Calu3 (cell line): ENCODE measurements around the gene ABAT. TPM values are rescaled to one million over a fixed set of nuclear protein-coding genes. Genes with fewer than 3 reads are reported as not detected.

Experiments
- BruUV-seq: library from RNA; stranded (reverse); fragments of 400-500 nt; replicated peaks from 2 replicates; lab custom pipeline; 2021; lab: Mats Ljungman, UMichigan
- CTCF ChIA-PET: fragments of 300-600 bp; sonication (Branson Sonifier 250); formaldehyde crosslinking; loops from one replicate; lab custom pipeline; 2022; ENCODE audit warnings: antibody characterized with exemption; lab: Charles Lee
- DNase-seq: peaks from one replicate; pipeline ENCODE4 v3.0.0; 2022
- H3K27ac Mint-ChIP-seq: one replicate; pipeline ENCODE4 v1.8.0; 2022; ENCODE audit warnings: mixed read lengths; ENCODE audit not compliant: unreplicated experiment
- H3K27me3 Mint-ChIP-seq: one replicate; pipeline ENCODE4 v1.8.0; 2022; ENCODE audit warnings: mixed read lengths; ENCODE audit not compliant: unreplicated experiment
- H3K36me3 Mint-ChIP-seq: one replicate; pipeline ENCODE4 v1.8.0; 2022; ENCODE audit warnings: mild to moderate bottlenecking, moderate library complexity, mixed read lengths; ENCODE audit not compliant: insufficient read depth, unreplicated experiment
- H3K4me1 Mint-ChIP-seq: one replicate; pipeline ENCODE4 v1.8.0; 2022; ENCODE audit warnings: mild to moderate bottlenecking, low read depth, mixed read lengths; ENCODE audit not compliant: unreplicated experiment
- H3K4me3 Mint-ChIP-seq: one replicate; pipeline ENCODE4 v1.8.0; 2022; ENCODE audit warnings: mild to moderate bottlenecking, low read depth, moderate library complexity, mixed read lengths; ENCODE audit not compliant: unreplicated experiment
- H3K9me3 Mint-ChIP-seq: one replicate; pipeline ENCODE4 v1.8.0; 2022; ENCODE audit warnings: low read depth, mixed read lengths; ENCODE audit not compliant: unreplicated experiment
- intact Hi-C: fragments of 100-400 bp; cut with micrococcal nuclease; formaldehyde crosslinking; loops from one replicate; pipeline ENCODE4 v1.10.0; 2022; ENCODE audit not compliant: unreplicated experiment
- total RNA-seq: library from RNA; stranded (reverse); gene quantifications from 2 replicates; pipeline ENCODE4 v1.2.3, GENCODE V29; 2022
- TF ChIP-seq, protein P1 (sequence below): fragments of 200-600 bp; IDR thresholded peaks from one replicate; pipeline ENCODE4 v1.8.0; 2022; ENCODE audit warnings: antibody characterized with exemption; ENCODE audit not compliant: unreplicated experiment

The ABAT gene
- total RNA-seq, 1 experiment from 2014 or later, result 12.6 TPM

DNA sequence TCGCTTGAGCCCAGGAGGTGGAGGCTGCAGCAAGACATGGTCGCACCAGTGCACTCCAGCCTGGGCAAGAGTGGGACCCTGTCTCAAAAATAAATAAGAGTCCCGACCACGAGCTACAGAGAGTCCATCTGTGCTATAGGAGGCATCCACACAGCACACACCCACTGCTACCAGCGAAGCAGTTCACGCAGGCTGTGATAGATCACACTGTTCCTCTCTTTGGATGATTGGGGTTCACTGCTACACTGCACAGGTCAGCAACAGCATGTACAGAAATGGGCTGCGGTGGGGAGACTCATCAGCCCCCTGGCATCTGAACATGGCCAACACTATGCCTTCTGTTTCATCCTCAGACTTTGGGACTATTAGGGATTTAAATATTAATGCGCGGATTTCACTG lies 157.0 kb downstream of the ABAT start:
- no peaks in the 10 kb centered on the region for H3K4me1 Mint-ChIP-seq
- intact Hi-C loops, result no loop called here
- H3K4me3 Mint-ChIP-seq, result no peak overlapping the region
- H3K9me3 Mint-ChIP-seq, result no peaks in the 10 kb centered on the region
- no peak for DNase-seq
- no TSS peak for BruUV-seq
- no peaks in the 10 kb centered on the region for H3K27me3 Mint-ChIP-seq
- CTCF ChIA-PET, result no interaction called here
- H3K36me3 Mint-ChIP-seq, result peaks cover 45% of the 10 kb centered on the region
- TF ChIP-seq, protein P1, sequence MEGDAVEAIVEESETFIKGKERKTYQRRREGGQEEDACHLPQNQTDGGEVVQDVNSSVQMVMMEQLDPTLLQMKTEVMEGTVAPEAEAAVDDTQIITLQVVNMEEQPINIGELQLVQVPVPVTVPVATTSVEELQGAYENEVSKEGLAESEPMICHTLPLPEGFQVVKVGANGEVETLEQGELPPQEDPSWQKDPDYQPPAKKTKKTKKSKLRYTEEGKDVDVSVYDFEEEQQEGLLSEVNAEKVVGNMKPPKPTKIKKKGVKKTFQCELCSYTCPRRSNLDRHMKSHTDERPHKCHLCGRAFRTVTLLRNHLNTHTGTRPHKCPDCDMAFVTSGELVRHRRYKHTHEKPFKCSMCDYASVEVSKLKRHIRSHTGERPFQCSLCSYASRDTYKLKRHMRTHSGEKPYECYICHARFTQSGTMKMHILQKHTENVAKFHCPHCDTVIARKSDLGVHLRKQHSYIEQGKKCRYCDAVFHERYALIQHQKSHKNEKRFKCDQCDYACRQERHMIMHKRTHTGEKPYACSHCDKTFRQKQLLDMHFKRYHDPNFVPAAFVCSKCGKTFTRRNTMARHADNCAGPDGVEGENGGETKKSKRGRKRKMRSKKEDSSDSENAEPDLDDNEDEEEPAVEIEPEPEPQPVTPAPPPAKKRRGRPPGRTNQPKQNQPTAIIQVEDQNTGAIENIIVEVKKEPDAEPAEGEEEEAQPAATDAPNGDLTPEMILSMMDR, result no peak
- no peak overlapping the region for H3K27ac Mint-ChIP-seq

DNA sequence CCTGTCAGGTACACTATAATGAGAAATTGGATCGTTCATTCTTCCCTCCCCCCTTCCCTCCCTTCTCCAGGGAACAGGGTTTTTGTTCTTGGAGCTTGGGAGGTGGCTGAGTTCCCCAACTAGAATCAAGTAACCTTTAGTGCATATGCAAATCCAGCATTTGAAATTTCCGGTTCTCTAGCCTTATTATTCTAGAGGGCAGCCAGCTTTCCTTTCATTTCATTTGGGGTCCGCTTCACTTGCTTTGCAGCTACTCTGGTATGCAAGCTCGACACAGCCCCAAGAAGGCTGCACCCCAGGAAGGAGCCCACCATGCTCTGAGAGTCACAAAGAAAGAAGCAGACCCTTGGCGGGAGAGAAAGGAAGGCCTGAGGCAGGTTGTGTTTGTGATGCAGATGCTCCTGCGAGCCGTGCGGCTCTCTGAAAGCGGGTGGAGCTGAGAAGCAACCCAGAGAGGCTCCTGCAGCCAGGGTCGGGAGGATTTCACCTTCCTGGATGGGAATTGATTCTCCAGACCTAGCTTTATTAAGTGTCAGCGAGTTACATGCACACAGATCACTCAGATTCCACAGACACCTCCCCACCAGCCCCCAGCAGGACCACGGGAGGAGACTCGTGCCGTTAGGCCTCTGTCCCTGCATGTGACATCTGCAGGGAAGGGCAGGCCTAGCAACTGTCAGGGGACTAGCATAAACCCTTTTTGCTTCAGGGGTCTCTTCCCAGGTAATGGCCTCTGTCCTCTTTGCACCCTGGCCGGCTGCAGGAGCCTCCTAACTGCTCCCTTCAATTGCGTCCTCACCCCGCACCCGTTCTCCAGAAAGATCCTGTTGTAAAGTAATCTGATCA lies 157.7 kb downstream of the ABAT start:
- Mint-ChIP-seq H3K36me3 (peaks cover 38% of the 10 kb centered on the region), H3K27me3 (no peaks in the 10 kb centered on the region), H3K4me3 (no peak overlapping the region), H3K4me1 (no peaks in the 10 kb centered on the region), H3K27ac (no peak overlapping the region), H3K9me3 (no peaks in the 10 kb centered on the region)
- TF ChIP-seq, protein P1, result no peak
- CTCF ChIA-PET, result no interaction called here
- no peak for DNase-seq
- no TSS peak for BruUV-seq
- intact Hi-C loops, result no loop called here

DNA sequence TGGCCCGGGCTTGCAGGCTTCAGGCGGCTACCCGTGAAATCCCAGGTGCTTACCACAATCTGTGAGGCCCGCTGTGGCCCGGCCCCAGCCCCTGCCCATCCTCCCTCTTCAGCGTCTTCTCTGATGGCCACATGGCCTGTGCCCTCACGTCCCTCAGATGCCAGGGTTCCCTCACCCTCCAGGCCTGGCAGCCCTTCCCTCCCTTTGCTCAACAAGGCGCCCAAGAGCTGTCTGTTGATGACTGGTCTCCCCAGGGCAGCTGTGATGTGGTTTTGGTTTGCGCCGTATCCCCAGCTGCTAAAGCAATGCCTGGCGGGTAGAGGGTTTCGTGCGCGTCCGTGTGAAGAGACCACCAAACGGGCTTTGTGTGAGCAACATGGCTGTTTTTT lies 158.3 kb downstream of the ABAT start:
- H3K36me3 Mint-ChIP-seq, result peaks cover 36% of the 10 kb centered on the region
- no peak for DNase-seq
- BruUV-seq, result no TSS peak
- intact Hi-C loops, result no loop called here
- no peak overlapping the region for H3K27ac Mint-ChIP-seq
- no peaks in the 10 kb centered on the region for H3K9me3 Mint-ChIP-seq
- CTCF ChIA-PET, result no interaction called here
- TF ChIP-seq, protein P1, result no peak
- no peaks in the 10 kb centered on the region for H3K4me1 Mint-ChIP-seq
- no peak overlapping the region for H3K4me3 Mint-ChIP-seq
- H3K27me3 Mint-ChIP-seq, result no peaks in the 10 kb centered on the region

Other genes with a start within 250 kb of the ABAT start
- gene TMEM114, start 84.1 kb upstream of the ABAT start, total RNA-seq, result not detected in 2 replicates
- 71.1 and 71.7 TPM in 2 replicates for gene METTL22, start 52.9 kb upstream of the ABAT start, total RNA-seq
- gene TMEM186, start 123.0 kb downstream of the ABAT start, total RNA-seq, result 20.9 and 23.6 TPM in 2 replicates
- 88.3 and 92.8 TPM in 2 replicates for gene PMM2, start 123.2 kb downstream of the ABAT start, total RNA-seq
- gene CARHSP1, start 194.4 kb downstream of the ABAT start, total RNA-seq, result 89.2 and 104 TPM in 2 replicates
- gene LITAFD, start 207.7 kb downstream of the ABAT start, total RNA-seq, result not detected in 2 replicates